Mucosa of descending colon (tissue), 3 donors: ENCODE data around the gene ATXN7. TPM values are rescaled to one million over a fixed set of nuclear protein-coding genes. Genes with fewer than 3 reads are reported as not detected.

Experiments
- ATAC-seq: fragments of 200-7000 bp; cut with Tn5 transposase; one replicate; pipeline ENCODE4 v1.9.1; 2020; ENCODE audit warnings: mild to moderate bottlenecking, moderate library complexity
- DNase-seq, 3 donors: peaks; one replicate each; pipeline ENCODE4 v3.0.0-alpha.2; 2020
- H3K36me3 ChIP-seq: fragments of 200-600 bp; one replicate; pipeline ENCODE4 v1.8.0; 2021; ENCODE audit warnings: low read depth, mild to moderate bottlenecking
- H3K4me1 ChIP-seq: fragments of 200-600 bp; one replicate; pipeline ENCODE4 v1.8.0; 2021; ENCODE audit warnings: low read depth, mild to moderate bottlenecking
- H3K4me3 ChIP-seq: fragments of 200-600 bp; one replicate; pipeline ENCODE4 v1.8.0; 2021; ENCODE audit warnings: mild to moderate bottlenecking
- H3K9me3 ChIP-seq: fragments of 200-600 bp; one replicate; pipeline ENCODE4 v1.8.0; 2021; ENCODE audit warnings: mild to moderate bottlenecking
- CTCF ChIP-seq: fragments of 200-600 bp; IDR thresholded peaks from one replicate; pipeline ENCODE4 v1.8.0; 2022; ENCODE audit warnings: antibody characterized with exemption, mild to moderate bottlenecking
- intact Hi-C, 2 donors: fragments of 100-400 bp; cut with DNase I in 1 of 2; cut with micrococcal nuclease in 1 of 2; formaldehyde crosslinking; loops; one replicate each; pipeline versions ENCODE4 v1.11.0 to v1.11.1; 2022; cut with DNase I, micrococcal nuclease
- total RNA-seq, 3 donors: library from RNA; stranded (reverse); fragmentation: NEBNext Ultra II Directional in 2 of 3; extraction: Animal tissue kit (Norgen Biotek cat#: 25700) in 2 of 3; gene quantifications; one replicate each; pipeline versions ENCODE4 v1.2.1 to v1.2.4, GENCODE V29; 2021 to 2023
- donor health status: DM: no; HTN: no; CAD: no; lungs with moderate emphysema.
- donor health status: DM: no; HTN: no; CAD: no.
- donor health status: DM: no; HTN: yes; CAD: no.

Gene ATXN7
- total RNA-seq, 3 donors from 2014 or later, result 41.2 to 57.4 (median 41.5) TPM

- Histone ChIP-seq H3K4me1 (no peaks in the 10 kb centered on the region), H3K4me3 (no peak overlapping the region)
- ATAC-seq, result peak; percentile 60
Measured at GRCh38 chr3:63979093-63979885, 115.6 kb downstream of the ATXN7 start.

GRCh38 chr3:63980019-63980418 lies 116.4 kb downstream of the ATXN7 start:
- no peak for ATAC-seq
- no peak for TF ChIP-seq CTCF
- no peak overlapping the region for H3K4me3 ChIP-seq

More at GRCh38 chr3:63979093-63979885, 115.6 kb downstream of the ATXN7 start:
- no peaks in the 10 kb centered on the region for H3K9me3 ChIP-seq
- H3K36me3 ChIP-seq, result no peaks in the 10 kb centered on the region
- intact Hi-C loops, result no loop called here
- DNase-seq, result no peak
- no peak for TF ChIP-seq CTCF

GRCh38 chr3:63980830-63981498 lies 117.3 kb downstream of the ATXN7 start:
- ATAC-seq (peak; percentile 40), DNase-seq (no peak)
- H3K36me3 ChIP-seq, result no peaks in the 10 kb centered on the region
- H3K9me3 ChIP-seq, result no peaks in the 10 kb centered on the region
- intact Hi-C loops, result no loop called here
- no peak for TF ChIP-seq CTCF
- no peaks in the 10 kb centered on the region for H3K4me1 ChIP-seq
- H3K4me3 ChIP-seq, result no peak overlapping the region

More at GRCh38 chr3:63980019-63980418, 116.4 kb downstream of the ATXN7 start:
- no peak for DNase-seq
- intact Hi-C loops, result no loop called here
- Histone ChIP-seq H3K4me1 (no peaks in the 10 kb centered on the region), H3K9me3 (no peaks in the 10 kb centered on the region), H3K36me3 (no peaks in the 10 kb centered on the region)

- intact Hi-C loops, result no loop called here
- ATAC-seq, result no peak
- no peaks in the 10 kb centered on the region for H3K36me3 ChIP-seq
- TF ChIP-seq CTCF, result no peak
- H3K4me3 ChIP-seq, result no peak overlapping the region
- no peaks in the 10 kb centered on the region for H3K9me3 ChIP-seq
- no peaks in the 10 kb centered on the region for H3K4me1 ChIP-seq
- DNase-seq, result no peak
Measured at GRCh38 chr3:63981980-63982379, 118.3 kb downstream of the ATXN7 start.

- Histone ChIP-seq H3K9me3 (no peaks in the 10 kb centered on the region), H3K4me3 (no peak overlapping the region), H3K36me3 (no peaks in the 10 kb centered on the region), H3K4me1 (no peaks in the 10 kb centered on the region)
- ATAC-seq (no peak), DNase-seq (no peak)
- no peak for TF ChIP-seq CTCF
- intact Hi-C loops, result no loop called here
Measured at GRCh38 chr3:63984391-63984790, 120.7 kb downstream of the ATXN7 start.
